Measurements from ENCODE around the gene TXNRD1. TPM values are rescaled to one million over a fixed set of nuclear protein-coding genes. Genes with fewer than 3 reads are reported as not detected.

Gene TXNRD1
- total and polyA plus RNA-seq, 12 donors: 53.9 to 487 (median 290) TPM

- peak overlapping the region in 4 of 5 donors; percentile 43 to 84 (median 48) for H3K27ac ChIP-seq
- TF ChIP-seq POLR2A (IDR thresholded peaks at IDR 0.05) (no peak), CTCF (IDR thresholded peaks at IDR 0.05) (no peak)
- intact Hi-C loops (cut with DNase I): no loop called here
- no peaks in the 10 kb centered on the region for H3K27me3 ChIP-seq
- 48 to 59% (median 56%) methylated on average over 4 of the region's 4 CpGs for WGBS, 4 donors
- H3K36me3 ChIP-seq (replicated peaks in 1 of 2): no peaks in the 10 kb centered on the region
- H3K4me1 ChIP-seq (replicated peaks in 1 of 2): peaks cover 38 to 52% of the 10 kb centered on the region in 2 donors
- H3K9me3 ChIP-seq (replicated peaks in 1 of 3): no peaks in the 10 kb centered on the region
- peak in 1 of 7 donors; percentile 22 for DNase-seq
- H3K4me3 ChIP-seq: no peak overlapping the region
Observed at GRCh38 chr12:104181313-104181712, 34.3 kb upstream of the TXNRD1 start.

GRCh38 chr12:104182144-104182543, 33.4 kb upstream of the TXNRD1 start:
- Histone ChIP-seq H3K36me3 (replicated peaks in 1 of 2) (no peaks in the 10 kb centered on the region), H3K4me3 (no peak overlapping the region), H3K9me3 (replicated peaks in 1 of 3) (no peaks in the 10 kb centered on the region), H3K27ac (peak overlapping the region; percentile 18 to 87 (median 53)), H3K27me3 (no peaks in the 10 kb centered on the region), H3K4me1 (replicated peaks in 1 of 2) (peaks cover 35 to 43% of the 10 kb centered on the region in 2 donors)
- TF ChIP-seq POLR2A (IDR thresholded peaks at IDR 0.05): no peak
- TF ChIP-seq CTCF (IDR thresholded peaks at IDR 0.05): no peak
- DNase-seq: peak; percentile 77 to 92 (median 90)
- 17 to 49% (median 42%) methylated on average over 1 to 4 of the region's 4 CpGs for WGBS, 4 donors
- intact Hi-C loops (cut with DNase I): no loop called here

GRCh38 chr12:104182621-104183378, 32.8 kb upstream of the TXNRD1 start:
- peak in 1 of 7 donors; percentile 22 for DNase-seq

GRCh38 chr12:104183443-104183842, 32.1 kb upstream of the TXNRD1 start:
- TF ChIP-seq POLR2A (IDR thresholded peaks at IDR 0.05) (no peak), CTCF (IDR thresholded peaks at IDR 0.05) (no peak)
- DNase-seq: no peak
- Histone ChIP-seq H3K9me3 (replicated peaks in 1 of 3) (no peaks in the 10 kb centered on the region), H3K27ac (peak overlapping the region in 2 of 5 donors; percentile 6 to 87), H3K4me1 (replicated peaks in 1 of 2) (peaks cover 26 to 31% of the 10 kb centered on the region in 2 donors), H3K36me3 (replicated peaks in 1 of 2) (no peaks in the 10 kb centered on the region), H3K4me3 (no peak overlapping the region), H3K27me3 (no peaks in the 10 kb centered on the region)
- 86 to 98% (median 93%) methylated on average over 3 of the region's 3 CpGs for WGBS, 4 donors
- intact Hi-C loops (cut with DNase I): no loop called here

More at GRCh38 chr12:104182621-104183378, 32.8 kb upstream of the TXNRD1 start:
- Histone ChIP-seq H3K4me3 (no peak overlapping the region), H3K27me3 (no peaks in the 10 kb centered on the region), H3K9me3 (replicated peaks in 1 of 3) (no peaks in the 10 kb centered on the region), H3K4me1 (replicated peaks in 1 of 2) (peaks cover 32 to 38% of the 10 kb centered on the region in 2 donors), H3K36me3 (replicated peaks in 1 of 2) (no peaks in the 10 kb centered on the region), H3K27ac (peak overlapping the region; percentile 18 to 87 (median 53))
- WGBS, 4 donors: 79 to 85% (median 82%) methylated on average over 5 of the region's 5 CpGs
- intact Hi-C loops (cut with DNase I): no loop called here
- TF ChIP-seq POLR2A (IDR thresholded peaks at IDR 0.05) (no peak), CTCF (IDR thresholded peaks at IDR 0.05) (no peak)
